H1 (cell line): ENCODE results near the gene ASPN. TPM values are rescaled to one million over a fixed set of nuclear protein-coding genes. Genes with fewer than 3 reads are reported as not detected.

ENCODE experiments used
- CTCF ChIA-PET: fragments of 300-600 bp; sonication (Branson Sonifier 250); formaldehyde crosslinking; loops from one replicate; lab custom pipeline; 2021; ENCODE audit not compliant: partially characterized antibody; lab: Charles Lee
- POLR2A ChIA-PET: fragments of 300-600 bp; sonication (Branson Sonifier 250); formaldehyde crosslinking; loops from one replicate; lab custom pipeline; 2021; ENCODE audit warnings: inconsistent platforms; ENCODE audit not compliant: partially characterized antibody; lab: Charles Lee
- DNase-seq, 2 experiments: peaks; one replicate each; pipeline versions ENCODE4 v3.0.0 to v3.0.0-alpha.2; 2010 to 2022; ENCODE audit warnings: low spot score in 2 of 2, low read depth in 1 of 2, mixed read lengths in 1 of 2
- FAIRE-seq: peaks from 2 replicates; lab custom pipeline; 2011; peaks lifted over from hg19 to GRCh38; lab: Jason Lieb, UNC
- H2AFZ ChIP-seq: 2 replicates; pipeline ENCODE4 v1.8.1; 2012; ENCODE audit warnings: low read length, inconsistent platforms
- H2AK5ac ChIP-seq: 2 replicates; pipeline ENCODE4 v1.6.1; 2013; ENCODE audit warnings: low read depth, low read length
- H2BK120ac ChIP-seq: replicated peaks from 2 replicates; pipeline ENCODE3; 2013; ENCODE audit warnings: low read depth, low read length, inconsistent platforms
- H2BK12ac ChIP-seq: 2 replicates; pipeline ENCODE4 v1.6.1; 2013; ENCODE audit warnings: low read depth, low read length
- H2BK15ac ChIP-seq: 2 replicates; pipeline ENCODE4 v1.6.1; 2013; ENCODE audit warnings: low read length
- H2BK20ac ChIP-seq: 2 replicates; pipeline ENCODE4 v1.6.1; 2013; ENCODE audit warnings: low read length
- H2BK5ac ChIP-seq: 2 replicates; pipeline ENCODE4 v1.6.1; 2013; ENCODE audit warnings: low read depth, low read length
- H3K14ac ChIP-seq: 2 replicates; pipeline ENCODE4 v1.6.1; 2013; ENCODE audit warnings: inconsistent platforms; ENCODE audit not compliant: insufficient read length
- H3K18ac ChIP-seq: 2 replicates; pipeline ENCODE4 v1.6.1; 2013; ENCODE audit warnings: low read length; ENCODE audit errors: extremely low read depth
- H3K23ac ChIP-seq: 2 replicates; pipeline ENCODE4 v1.6.1; 2013; ENCODE audit warnings: inconsistent platforms; ENCODE audit not compliant: insufficient read length
- H3K23me2 ChIP-seq: 2 replicates; pipeline ENCODE4 v1.6.1; 2013; ENCODE audit warnings: low read depth, low read length
- H3K27ac ChIP-seq: 2 replicates; pipeline ENCODE4 v1.6.1; 2011; ENCODE audit warnings: low read depth, low read length, inconsistent platforms
- H3K27me3 ChIP-seq, 4 experiments: replicated peaks in 1 of 4; 1 replicate in 1 of 4; 2 replicates in 3 of 4; pipeline versions ENCODE4 v1.6.1 to v1.8.1; 2011 to 2013; ENCODE audit warnings: low read length in 3 of 4, mild to moderate bottlenecking in 3 of 4, inconsistent platforms in 2 of 4, mixed read lengths in 2 of 4, moderate library complexity in 1 of 4; ENCODE audit not compliant: control insufficient read depth in 3 of 4, insufficient read depth in 3 of 4; ENCODE audit errors: extremely low read depth in 1 of 4
- H3K36me3 ChIP-seq, 4 experiments: 2 replicates each; pipeline versions ENCODE4 v1.6.1 to v1.8.1; 2011 to 2013; ENCODE audit warnings: mild to moderate bottlenecking in 4 of 4, low read length in 3 of 4, moderate library complexity in 2 of 4, control low read depth in 1 of 4, inconsistent platforms in 1 of 4; ENCODE audit not compliant: insufficient read depth in 4 of 4, control insufficient read depth in 2 of 4
- H3K4ac ChIP-seq: replicated peaks from 2 replicates; pipeline ENCODE3; 2013; ENCODE audit warnings: low read length, low read depth, mixed read lengths, inconsistent platforms; ENCODE audit not compliant: insufficient read length
- H3K4me1 ChIP-seq, 4 experiments: replicated peaks in 1 of 4; 1 replicate in 1 of 4; 2 replicates in 3 of 4; pipeline versions ENCODE4 v1.6.1 to v1.8.1; 2011 to 2013; ENCODE audit warnings: low read length in 3 of 4, inconsistent platforms in 2 of 4, mixed read lengths in 1 of 4; ENCODE audit not compliant: insufficient read depth in 4 of 4, control insufficient read depth in 3 of 4
- H3K4me2 ChIP-seq, 2 experiments: 2 replicates each; pipeline versions ENCODE4 v1.6.1 to v1.8.1; 2011 to 2013; ENCODE audit warnings: low read depth in 2 of 2, low read length in 2 of 2, control low read depth in 1 of 2, inconsistent platforms in 1 of 2, mild to moderate bottlenecking in 1 of 2; ENCODE audit not compliant: insufficient read depth in 1 of 2
- H3K4me3 ChIP-seq, 4 experiments: fragments of 200-600, 300-600 bp in 1 of 4; sonication (generic), shearing (Covaris generic), sonication (Bioruptor Twin) in 1 of 4; 2 replicates each; pipeline versions ENCODE4 v1.5.1 to v1.8.1; 2011 to 2016; ENCODE audit warnings: low read length in 4 of 4, low read depth in 3 of 4, control low read depth in 2 of 4, inconsistent platforms in 2 of 4, mild to moderate bottlenecking in 2 of 4, mixed read lengths in 1 of 4, moderate library complexity in 1 of 4; ENCODE audit not compliant: insufficient read depth in 2 of 4; ENCODE audit errors: extremely low read depth in 1 of 4
- H3K56ac ChIP-seq: replicated peaks from 2 replicates; pipeline ENCODE3; 2013; ENCODE audit warnings: low read depth, mild to moderate bottlenecking, mixed read lengths, low read length, inconsistent platforms; ENCODE audit not compliant: insufficient read length
- H3K79me1 ChIP-seq: 2 replicates; pipeline ENCODE4 v1.6.1; 2013; ENCODE audit warnings: low read depth, low read length, control low read depth
- H3K79me2 ChIP-seq, 2 experiments: 2 replicates each; pipeline versions ENCODE4 v1.6.1 to v1.8.1; 2012 to 2013; ENCODE audit warnings: low read length in 2 of 2, mild to moderate bottlenecking in 2 of 2, inconsistent platforms in 1 of 2; ENCODE audit not compliant: insufficient read depth in 2 of 2, control insufficient read depth in 1 of 2
- H3K9ac ChIP-seq, 4 experiments: replicated peaks in 1 of 4; 1 replicate in 1 of 4; 2 replicates in 3 of 4; pipeline versions ENCODE4 v1.6.1 to v1.8.1; 2011 to 2013; ENCODE audit warnings: low read depth in 3 of 4, low read length in 3 of 4, control low read depth in 2 of 4, mild to moderate bottlenecking in 2 of 4, moderate library complexity in 2 of 4, inconsistent platforms in 1 of 4; ENCODE audit errors: extremely low read depth in 1 of 4
- H3K9me3 ChIP-seq, 2 experiments: 2 replicates each; pipeline versions ENCODE4 v1.6.1 to v1.8.1; 2012 to 2013; ENCODE audit warnings: mild to moderate bottlenecking in 2 of 2, moderate library complexity in 2 of 2, control low read depth in 1 of 2, inconsistent platforms in 1 of 2, low read depth in 1 of 2, low read length in 1 of 2, mixed read lengths in 1 of 2; ENCODE audit not compliant: insufficient read depth in 2 of 2
- H4K20me1 ChIP-seq, 2 experiments: replicated peaks in 1 of 2; 2 replicates each; pipeline versions ENCODE3 to v1.8.1; 2011 to 2013; ENCODE audit warnings: inconsistent platforms in 2 of 2, low read length in 2 of 2, mild to moderate bottlenecking in 1 of 2; ENCODE audit not compliant: insufficient read depth in 2 of 2, control insufficient read depth in 1 of 2
- H4K5ac ChIP-seq: 2 replicates; pipeline ENCODE4 v1.6.1; 2013; ENCODE audit warnings: low read length, low read depth, mixed read lengths, inconsistent platforms; ENCODE audit not compliant: insufficient read length
- H4K8ac ChIP-seq: 2 replicates; pipeline ENCODE4 v1.8.0; 2013; ENCODE audit warnings: mild to moderate bottlenecking, moderate library complexity, low read length, inconsistent platforms; ENCODE audit not compliant: insufficient read depth; ENCODE audit errors: extremely low read depth
- H4K91ac ChIP-seq: replicated peaks from 2 replicates; pipeline ENCODE3; 2013; ENCODE audit warnings: low read length, mixed read lengths, inconsistent platforms; ENCODE audit not compliant: insufficient read length
- BACH1 ChIP-seq: IDR thresholded peaks from 2 replicates; pipeline ENCODE4 v1.6.1; 2012; ENCODE audit warnings: low read length, improper control_type of control experiment
- CHD2 ChIP-seq: IDR thresholded peaks from 2 replicates; pipeline ENCODE4 v1.6.1; 2012; ENCODE audit warnings: low read length, improper control_type of control experiment
- CREB1 ChIP-seq: IDR thresholded peaks from 2 replicates; pipeline ENCODE4 v1.6.1; 2012; ENCODE audit warnings: inconsistent platforms
- EGR1 ChIP-seq: IDR thresholded peaks from 2 replicates; pipeline ENCODE4 v1.6.1; 2011; ENCODE audit warnings: low read depth, low read length, borderline replicate concordance
- FOSL1 ChIP-seq: IDR thresholded peaks from 2 replicates; pipeline ENCODE4 v1.6.1; 2011; ENCODE audit warnings: mild to moderate bottlenecking, low read depth, low read length, moderate library complexity; ENCODE audit not compliant: insufficient read depth
- GTF2F1 ChIP-seq: IDR thresholded peaks from 2 replicates; pipeline ENCODE4 v1.6.1; 2012; ENCODE audit warnings: low read depth, low read length, improper control_type of control experiment, borderline replicate concordance
- HDAC2 ChIP-seq, 2 experiments: fragments of 300-600 bp in 1 of 2; sonication (generic) in 1 of 2; IDR thresholded peaks; 2 replicates each; pipeline ENCODE4 v1.6.1; 2011 to 2012; ENCODE audit warnings: low read depth in 2 of 2, low read length in 2 of 2, mild to moderate bottlenecking in 2 of 2, moderate library complexity in 2 of 2, borderline replicate concordance in 1 of 2, inconsistent platforms in 1 of 2
- HDAC6 ChIP-seq: IDR thresholded peaks from one replicate; pipeline ENCODE4 v1.7.1; 2012; ENCODE audit warnings: low read depth, mild to moderate bottlenecking, inconsistent platforms, low read length, moderate library complexity
- MAFK ChIP-seq: IDR thresholded peaks from 2 replicates; pipeline ENCODE4 v1.6.1; 2012; ENCODE audit warnings: low read depth, mild to moderate bottlenecking, improper control_type of control experiment, low read length
- SIX5 ChIP-seq: IDR thresholded peaks from 2 replicates; pipeline ENCODE4 v1.6.1; 2011; ENCODE audit warnings: mild to moderate bottlenecking, low read depth, low read length
- SP2 ChIP-seq: IDR thresholded peaks from 2 replicates; pipeline ENCODE4 v1.6.1; 2012; ENCODE audit warnings: mild to moderate bottlenecking, low read length, inconsistent platforms
- TAF1 ChIP-seq: IDR thresholded peaks from 2 replicates; pipeline ENCODE4 v1.6.1; 2011; ENCODE audit warnings: mild to moderate bottlenecking, low read depth, low read length
- TCF12 ChIP-seq: IDR thresholded peaks from 2 replicates; pipeline ENCODE4 v1.6.1; 2011; ENCODE audit warnings: low read depth, mild to moderate bottlenecking, low read length
- TEAD4 ChIP-seq: IDR thresholded peaks from 2 replicates; pipeline ENCODE4 v1.6.1; 2012; ENCODE audit warnings: low read depth, low read length, inconsistent platforms, mixed read lengths
- WGBS, 2 experiments: shearing (Covaris generic) in 1 of 2; methylation state at CpG; one replicate each; pipeline versions ENCODE4 v1.1.6 to v1.1.7; 2013 to 2015; ENCODE audit warnings: low lambda C conversion rate in 2 of 2, mixed read lengths in 2 of 2, inconsistent platforms in 1 of 2, low coverage in 1 of 2, missing lambda C conversion rate in 1 of 2; ENCODE audit not compliant: insufficient replicate concordance in 2 of 2, insufficient coverage in 1 of 2, insufficient read length in 1 of 2; ENCODE audit errors: extremely low coverage in 1 of 2, missing lambda C conversion rate in 1 of 2; 5-methylcytosine and 5-hydroxymethylcytosine counted together
- polyA plus RNA-seq, 7 experiments: library from polyadenylated mRNA; depleted of rRNA in 3 of 7; stranded (reverse) in 5 of 7; unstranded in 2 of 7; fragments of >200 nt in 5 of 7; fragments of 200-250 nt in 2 of 7; gene quantifications; 1 replicate in 5 of 7; 2 replicates in 1 of 7; 4 replicates in 1 of 7; pipeline versions ENCODE4 v1.2.1 to v1.2.3, GENCODE V29; 2011 to 2013; ENCODE audit warnings: missing spikeins in 2 of 7, mixed read lengths in 2 of 7
- total RNA-seq: library from RNA; stranded (reverse); fragmentation: NEBNext Ultra II Directional; extraction: Animal tissue kit (Norgen Biotek cat#: 25700); gene quantifications from 2 replicates; pipeline ENCODE4 v1.2.1, GENCODE V29; 2021

Gene ASPN
- total and polyA plus RNA-seq, 2 of the 8 experiments (the other 6 are each of a cell fraction or from before 2014, with no cell fraction given) = not detected

GRCh38 chr9:92483627-92484545 lies 1.6 kb upstream of the ASPN start:
- Histone ChIP-seq H3K79me1 (no peaks in the 10 kb centered on the region; the same call in 1 of the 2 replicates), H2BK20ac (0 out of 2 replicates have a peak overlapping the region, but pooled peaks have one; percentile 19), H2AK5ac (no peak overlapping the region), H3K9me3 (no peaks in the 10 kb centered on the region), H3K4me1 (peaks cover 0 to 7% (median 1%) of the 10 kb centered on the region in 4 experiments; a peak in 2 of 7 replicates), H2BK5ac (no peak overlapping the region), H3K23me2 (no peaks in the 10 kb centered on the region), H2BK120ac (no peak overlapping the region), H4K8ac (no peak overlapping the region), H3K18ac (no peak overlapping the region), H3K56ac (no peak overlapping the region), H3K4me2 (no peak overlapping the region), H3K27me3 (no peaks in the 10 kb centered on the region), H4K20me1 (no peaks in the 10 kb centered on the region), H3K4ac (no peak overlapping the region), H3K9ac (no peak overlapping the region), H3K27ac (no peak overlapping the region), H3K79me2 (no peaks in the 10 kb centered on the region), H3K23ac (no peak overlapping the region), H3K36me3 (no peaks in the 10 kb centered on the region), H2AFZ (no peak overlapping the region), H3K4me3 (no peak overlapping the region), H2BK12ac (no peak overlapping the region), H4K5ac (no peak overlapping the region), H4K91ac (no peak overlapping the region), H3K14ac (no peak overlapping the region), H2BK15ac (no peak overlapping the region)
- WGBS, 2 experiments = 91% methylated on average over 5 of the region's 5 CpGs; no CpG with 5 or more reads in 1 of the 2 experiments
- POLR2A ChIA-PET = no interaction called here
- CTCF ChIA-PET = interaction anchor here (1.3 kb wide), 1 partner anchor 19 kb away, joined by 7 read pairs; no protein-coding TSS in a partner anchor
- FAIRE-seq (no peak), DNase-seq (no peak)
- no peak for TF ChIP-seq HDAC2 (IDR thresholded peaks at IDR 0.05; ENCODE audit: borderline replicate concordance in 1 of 2, low read depth in 2 of 2, low read length in 2 of 2)
- no peak for TF ChIP-seq SP2
- no peak for TF ChIP-seq TAF1
- no peak for TF ChIP-seq CHD2
- TF ChIP-seq CREB1 = no peak
- no peak for TF ChIP-seq TEAD4
- TF ChIP-seq FOSL1 = no peak
- TF ChIP-seq TCF12 = no peak
- no peak for TF ChIP-seq MAFK
- no peak for TF ChIP-seq EGR1
- no peak for TF ChIP-seq HDAC6
- no peak for TF ChIP-seq BACH1
- TF ChIP-seq GTF2F1 = no peak
- no peak for TF ChIP-seq SIX5
